ENCODE measurements around the gene COL6A1. TPM values are rescaled to one million over a fixed set of nuclear protein-coding genes. Genes with fewer than 3 reads are reported as not detected.

The COL6A1 gene
- total and polyA plus RNA-seq, 5 donors: 112 to 192 (median 165) TPM

DNA sequence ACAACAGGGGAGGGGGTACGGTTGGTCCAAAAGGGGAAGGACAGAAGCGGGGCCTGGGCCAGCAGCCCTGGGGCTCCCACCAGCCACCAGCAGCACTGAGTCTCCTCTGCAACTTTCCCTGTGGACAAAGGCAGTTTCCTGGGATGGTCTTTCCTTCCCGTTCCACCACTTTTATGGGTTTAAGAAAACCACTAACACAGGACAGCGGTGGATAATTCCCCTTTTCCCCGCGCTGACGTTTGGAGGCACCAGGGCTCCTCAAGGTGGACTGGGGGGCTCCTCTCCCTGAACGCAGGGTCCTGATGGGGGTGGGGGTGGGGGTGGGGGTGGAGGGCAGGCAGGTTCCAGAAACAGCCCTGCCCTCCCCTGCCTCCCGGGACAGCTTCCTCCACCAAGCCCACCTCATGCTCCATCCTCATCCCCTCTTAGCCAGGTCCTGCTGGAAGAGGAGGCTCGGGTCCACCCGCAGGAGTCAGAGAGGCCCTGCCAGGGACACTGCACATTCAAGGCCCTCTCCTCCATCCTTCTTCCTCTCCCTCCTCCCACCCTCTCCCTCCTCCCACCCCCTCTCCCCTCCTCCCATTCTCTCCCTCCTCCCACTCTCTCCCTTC, 4.8 kb upstream of the COL6A1 start:
- DNase-seq: peak in 1 of 3 donors; percentile 40
- H3K27me3 ChIP-seq (ENCODE audit: control insufficient read depth, insufficient read depth): no peaks in the 10 kb centered on the region
- intact Hi-C loops (cut with DNase I): loop anchor here in 1 of 4 donors (10.0 kb wide), 1 partner anchor 308 kb away; the partner anchor contains the start of genes MCM3AP and YBEY
- 59% methylated on average over 11 of the region's 11 CpGs for WGBS
- no peak overlapping the region for H3K4me3 ChIP-seq (ENCODE audit: low read length)
- no peaks in the 10 kb centered on the region for H3K9me3 ChIP-seq (ENCODE audit: control insufficient read depth, low read length)
- peaks cover 5% of the 10 kb centered on the region for H3K4me1 ChIP-seq (ENCODE audit: control insufficient read depth, insufficient read depth, low read length)
- no peak for ATAC-seq
- H3K27ac ChIP-seq (ENCODE audit: low read length): no peak overlapping the region

DNA sequence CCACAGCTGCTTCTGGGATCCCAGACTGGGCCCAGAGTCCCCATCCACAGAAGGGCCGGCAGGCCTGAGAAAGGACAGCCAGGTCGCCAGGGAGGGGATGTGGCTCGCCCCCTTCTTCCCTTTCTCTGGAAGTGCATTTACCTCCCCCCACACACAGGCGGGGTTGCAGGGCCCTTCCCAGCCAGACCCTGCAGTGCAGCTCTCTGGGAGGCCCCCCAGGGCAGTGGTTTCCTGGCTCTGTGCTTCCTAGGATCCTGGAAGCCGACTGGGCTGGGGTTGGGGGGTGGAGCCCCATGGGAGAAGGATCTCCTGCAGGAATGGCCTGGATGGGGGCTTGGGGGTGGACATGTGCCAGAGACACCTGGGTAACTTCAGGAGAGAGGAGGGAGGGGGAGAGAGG, 4.2 kb upstream of the COL6A1 start:
- Histone ChIP-seq H3K4me3 (ENCODE audit: low read length) (no peak overlapping the region), H3K9me3 (ENCODE audit: control insufficient read depth, low read length) (no peaks in the 10 kb centered on the region), H3K27me3 (ENCODE audit: control insufficient read depth, insufficient read depth) (no peaks in the 10 kb centered on the region), H3K4me1 (ENCODE audit: control insufficient read depth, insufficient read depth, low read length) (peaks cover 5% of the 10 kb centered on the region), H3K27ac (ENCODE audit: low read length) (peak overlapping the region; percentile 45)
- intact Hi-C loops (cut with DNase I): loop anchor here in 1 of 4 donors (10.0 kb wide), 1 partner anchor 307 kb away; the partner anchor contains the start of genes MCM3AP and YBEY
- WGBS: 34% methylated on average over 5 of the region's 5 CpGs
- DNase-seq: peak; percentile 49 to 76 (median 73)
- no peak for ATAC-seq

- Histone ChIP-seq H3K27ac (ENCODE audit: low read length) (no peak overlapping the region), H3K27me3 (ENCODE audit: control insufficient read depth, insufficient read depth) (no peaks in the 10 kb centered on the region), H3K4me3 (ENCODE audit: low read length) (no peak overlapping the region), H3K4me1 (ENCODE audit: control insufficient read depth, insufficient read depth, low read length) (peaks cover 1% of the 10 kb centered on the region), H3K9me3 (ENCODE audit: control insufficient read depth, low read length) (no peaks in the 10 kb centered on the region)
- 87% methylated on average over 20 of the region's 20 CpGs for WGBS
- no peak for ATAC-seq
- DNase-seq: peak; percentile 36 to 61 (median 60)
- intact Hi-C loops (cut with DNase I): loop anchor here in 1 of 4 donors (10.0 kb wide), 1 partner anchor 306 kb away; the partner anchor contains the start of genes MCM3AP and YBEY
Measured at GRCh38 chr21:45979141-45979631, 2.4 kb upstream of the COL6A1 start.

DNA sequence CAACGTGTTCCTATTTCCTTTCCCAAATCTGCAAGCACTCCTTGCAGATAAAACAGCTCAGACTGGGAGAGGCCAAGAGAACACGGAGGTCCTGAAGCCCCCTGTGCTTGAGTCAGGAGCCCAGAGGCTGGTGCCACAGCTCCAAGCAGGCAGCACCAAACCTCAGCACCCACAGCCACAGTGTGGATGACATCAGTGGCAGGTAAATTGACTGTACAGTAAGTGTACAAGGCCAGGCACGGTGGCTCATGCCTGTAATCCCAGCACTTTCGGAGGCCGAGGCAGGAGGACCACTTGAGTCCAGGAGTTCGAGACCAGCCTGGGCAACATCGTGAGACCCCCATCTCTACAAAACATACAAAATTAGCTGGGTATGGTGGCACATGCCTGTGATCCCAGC, 1.9 kb upstream of the COL6A1 start:
- peaks cover 1% of the 10 kb centered on the region for H3K4me1 ChIP-seq (ENCODE audit: control insufficient read depth, insufficient read depth, low read length)
- ATAC-seq: no peak
- 84% methylated on average over 7 of the region's 7 CpGs for WGBS
- H3K9me3 ChIP-seq (ENCODE audit: control insufficient read depth, low read length): no peaks in the 10 kb centered on the region
- DNase-seq: no peak
- H3K27ac ChIP-seq (ENCODE audit: low read length): no peak overlapping the region
- no peaks in the 10 kb centered on the region for H3K27me3 ChIP-seq (ENCODE audit: control insufficient read depth, insufficient read depth)
- H3K4me3 ChIP-seq (ENCODE audit: low read length): no peak overlapping the region
- intact Hi-C loops (cut with DNase I): loop anchor here in 3 of 4 donors (5.0 to 10.0 kb wide), 3 partner anchors 48 to 305 kb away; partner anchors contain the start of genes COL6A2 (in 2 of the 3), MCM3AP (in 1 of the 3) and YBEY (in 1 of the 3)

DNA sequence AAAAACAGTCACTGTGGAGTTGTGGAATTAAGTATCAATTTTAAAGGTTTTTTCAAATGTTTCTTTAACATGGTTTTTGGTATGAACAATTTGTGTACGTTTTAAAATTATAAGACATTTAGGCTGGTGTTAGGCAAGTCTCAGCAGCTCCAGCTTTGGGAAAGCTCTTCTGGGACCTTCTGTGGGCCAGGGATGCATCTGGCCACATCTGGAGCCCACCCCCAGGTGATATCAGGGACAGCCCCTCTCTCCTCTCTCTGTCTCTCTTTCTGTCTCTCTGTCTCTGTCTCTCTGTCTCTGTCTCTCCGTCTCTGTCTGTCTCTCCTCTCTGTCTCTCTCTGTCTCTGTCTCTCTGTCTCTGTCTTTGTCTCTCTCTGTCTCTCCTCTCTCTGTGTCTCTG, 1.3 kb upstream of the COL6A1 start:
- ATAC-seq: no peak
- Histone ChIP-seq H3K27ac (ENCODE audit: low read length) (peak overlapping the region; percentile 76), H3K4me3 (ENCODE audit: low read length) (no peak overlapping the region), H3K27me3 (ENCODE audit: control insufficient read depth, insufficient read depth) (no peaks in the 10 kb centered on the region), H3K4me1 (ENCODE audit: control insufficient read depth, insufficient read depth, low read length) (peaks cover under 1% of the 10 kb centered on the region), H3K9me3 (ENCODE audit: control insufficient read depth, low read length) (no peaks in the 10 kb centered on the region)
- no peak for DNase-seq
- WGBS: 70% methylated on average over 2 of the region's 2 CpGs
- intact Hi-C loops (cut with DNase I): loop anchor here in 3 of 4 donors (5.0 kb wide), 2 partner anchors 47 to 117 kb away; partner anchors contain the start of gene COL6A2 (in 2 of the 3)

GRCh38 chr21:45980697-45981096, 873 bp upstream of the COL6A1 start:
- ATAC-seq (no peak), DNase-seq (no peak)
- no peaks in the 10 kb centered on the region for H3K4me1 ChIP-seq (ENCODE audit: control insufficient read depth, insufficient read depth, low read length)
- no peaks in the 10 kb centered on the region for H3K9me3 ChIP-seq (ENCODE audit: control insufficient read depth, low read length)
- intact Hi-C loops (cut with DNase I): loop anchor here in 3 of 4 donors (5.0 kb wide), 2 partner anchors 47 to 117 kb away; partner anchors contain the start of gene COL6A2 (in 2 of the 3)
- H3K4me3 ChIP-seq (ENCODE audit: low read length): peak overlapping the region; percentile 46
- no peaks in the 10 kb centered on the region for H3K27me3 ChIP-seq (ENCODE audit: control insufficient read depth, insufficient read depth)
- H3K27ac ChIP-seq (ENCODE audit: low read length): peak overlapping the region; percentile 76

GRCh38 chr21:45982092-45982757, 655 bp downstream of the COL6A1 start:
- no peaks in the 10 kb centered on the region for H3K9me3 ChIP-seq (ENCODE audit: control insufficient read depth, low read length)
- 6% methylated on average over 45 of the region's 45 CpGs for WGBS
- intact Hi-C loops (cut with DNase I): loop anchor here in 3 of 4 donors (5.0 kb wide), 2 partner anchors 45 to 115 kb away; partner anchors contain the start of gene COL6A2 (in 2 of the 3)
- H3K27me3 ChIP-seq (ENCODE audit: control insufficient read depth, insufficient read depth): no peaks in the 10 kb centered on the region
- H3K4me1 ChIP-seq (ENCODE audit: control insufficient read depth, insufficient read depth, low read length): no peaks in the 10 kb centered on the region
- peak overlapping the region; percentile 38 for H3K27ac ChIP-seq (ENCODE audit: low read length)
- H3K4me3 ChIP-seq (ENCODE audit: low read length): peak overlapping the region; percentile 81
- ATAC-seq (peak; percentile 13 to 28), DNase-seq (peak in 2 of 3 donors; percentile 52 to 79)

- WGBS: 53% methylated on average over 45 of the region's 45 CpGs
- Histone ChIP-seq H3K9me3 (ENCODE audit: control insufficient read depth, low read length) (no peaks in the 10 kb centered on the region), H3K27me3 (ENCODE audit: control insufficient read depth, insufficient read depth) (no peaks in the 10 kb centered on the region), H3K27ac (ENCODE audit: low read length) (no peak overlapping the region), H3K4me3 (ENCODE audit: low read length) (peak overlapping the region; percentile 81), H3K4me1 (ENCODE audit: control insufficient read depth, insufficient read depth, low read length) (no peaks in the 10 kb centered on the region)
- DNase-seq (peak; percentile 26 to 65 (median 61)), ATAC-seq (peak; percentile 0 to 1)
- intact Hi-C loops (cut with DNase I): loop anchor here in 3 of 4 donors (5.0 kb wide), 2 partner anchors 44 to 114 kb away; partner anchors contain the start of gene COL6A2 (in 2 of the 3)
Measured at GRCh38 chr21:45982758-45983648, 1.4 kb downstream of the COL6A1 start.

DNA sequence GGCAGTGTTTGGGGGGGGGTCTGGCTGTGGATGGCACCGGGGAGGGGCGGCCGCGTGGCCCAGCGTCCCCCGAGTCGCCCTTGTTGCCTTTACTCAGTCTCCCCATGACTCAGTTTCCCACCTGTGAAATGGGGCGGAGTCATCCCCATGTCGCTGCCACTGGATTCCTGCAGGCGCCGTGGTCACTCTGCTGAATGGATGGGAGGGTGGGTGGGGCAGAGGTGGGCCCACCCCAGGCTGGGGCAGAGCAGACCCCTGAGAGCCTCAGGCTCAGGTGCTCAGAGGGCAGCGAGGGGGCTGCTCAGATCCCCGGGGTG, 2.0 kb downstream of the COL6A1 start:
- Histone ChIP-seq H3K9me3 (ENCODE audit: control insufficient read depth, low read length) (no peaks in the 10 kb centered on the region), H3K27me3 (ENCODE audit: control insufficient read depth, insufficient read depth) (no peaks in the 10 kb centered on the region), H3K4me1 (ENCODE audit: control insufficient read depth, insufficient read depth, low read length) (no peaks in the 10 kb centered on the region), H3K4me3 (ENCODE audit: low read length) (peak overlapping the region; percentile 81), H3K27ac (ENCODE audit: low read length) (no peak overlapping the region)
- intact Hi-C loops (cut with DNase I): loop anchor here in 3 of 4 donors (5.0 kb wide), 2 partner anchors 44 to 114 kb away; partner anchors contain the start of gene COL6A2 (in 2 of the 3)
- ATAC-seq (no peak), DNase-seq (no peak)
- 78% methylated on average over 13 of the region's 13 CpGs for WGBS

DNA sequence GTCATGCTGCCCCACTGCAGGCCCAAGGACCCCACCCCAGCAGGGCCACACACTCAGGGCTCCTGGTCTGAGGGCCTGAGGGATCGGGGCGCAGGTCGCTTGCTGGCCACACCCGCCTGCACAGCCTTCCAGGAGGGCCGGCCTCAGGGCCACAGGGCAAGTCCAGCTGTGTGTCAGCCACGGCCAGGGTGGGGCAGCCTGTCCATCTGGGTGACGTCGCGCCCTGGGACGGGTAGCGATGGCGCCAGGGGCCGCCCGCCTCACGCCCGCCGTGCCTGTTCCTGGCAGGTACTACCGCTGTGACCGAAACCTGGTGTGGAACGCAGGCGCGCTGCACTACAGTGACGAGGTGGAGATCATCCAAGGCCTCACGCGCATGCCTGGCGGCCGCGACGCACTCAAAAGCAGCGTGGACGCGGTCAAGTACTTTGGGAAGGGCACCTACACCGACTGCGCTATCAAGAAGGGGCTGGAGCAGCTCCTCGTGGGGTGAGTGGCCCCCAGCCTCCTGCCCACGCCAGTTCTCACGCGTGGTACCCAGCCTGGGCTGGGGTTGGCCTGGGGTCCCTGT, 2.5 kb downstream of the COL6A1 start:
- peak; percentile 15 to 18 for ATAC-seq
- intact Hi-C loops (cut with DNase I): loop anchor here in 3 of 4 donors (5.0 kb wide), 2 partner anchors 43 to 113 kb away; partner anchors contain the start of gene COL6A2 (in 2 of the 3)
- peak; percentile 75 to 90 (median 85) for DNase-seq
- no peaks in the 10 kb centered on the region for H3K9me3 ChIP-seq (ENCODE audit: control insufficient read depth, low read length)
- H3K4me3 ChIP-seq (ENCODE audit: low read length): peak overlapping the region; percentile 81
- no peak overlapping the region for H3K27ac ChIP-seq (ENCODE audit: low read length)
- no peaks in the 10 kb centered on the region for H3K27me3 ChIP-seq (ENCODE audit: control insufficient read depth, insufficient read depth)
- H3K4me1 ChIP-seq (ENCODE audit: control insufficient read depth, insufficient read depth, low read length): no peaks in the 10 kb centered on the region
- 83% methylated on average over 38 of the region's 38 CpGs for WGBS

Data from right cardiac atrium (tissue), 5 donors.